Endodermal cell (in vitro differentiated cells): ENCODE measurements around the gene IL1RL1. TPM values are rescaled to one million over a fixed set of nuclear protein-coding genes. Genes with fewer than 3 reads are reported as not detected.

Experiments
- DNase-seq: peaks from one replicate; pipeline ENCODE4 v3.0.0-alpha.2; 2017
- H3K27ac ChIP-seq: 2 replicates; pipeline ENCODE4 v1.5.1; 2013; ENCODE audit warnings: mild to moderate bottlenecking, low read depth, low read length, moderate library complexity
- H3K27me3 ChIP-seq: 2 replicates; pipeline ENCODE4 v1.6.1; 2013; ENCODE audit warnings: mild to moderate bottlenecking, low read length, moderate library complexity; ENCODE audit not compliant: insufficient read depth, control insufficient read depth, poor library complexity, severe bottlenecking
- H3K36me3 ChIP-seq: 2 replicates; pipeline ENCODE4 v1.7.0; 2013; ENCODE audit warnings: mild to moderate bottlenecking, low read length, moderate library complexity; ENCODE audit not compliant: control insufficient read depth, insufficient read depth
- H3K4me1 ChIP-seq: one replicate; pipeline ENCODE4 v1.7.0; 2013; ENCODE audit warnings: low read length; ENCODE audit not compliant: control insufficient read depth, insufficient read depth
- H3K4me3 ChIP-seq: 2 replicates; pipeline ENCODE4 v1.5.1; 2013; ENCODE audit warnings: mild to moderate bottlenecking, low read length, moderate library complexity
- H3K9ac ChIP-seq: 2 replicates; pipeline ENCODE4 v1.6.1; 2013; ENCODE audit warnings: mild to moderate bottlenecking, low read length, moderate library complexity; ENCODE audit not compliant: poor library complexity, severe bottlenecking; ENCODE audit errors: extremely low read depth
- H3K9me3 ChIP-seq: 2 replicates; pipeline ENCODE4 v1.6.1; 2013; ENCODE audit warnings: mild to moderate bottlenecking, low read length, moderate library complexity; ENCODE audit not compliant: control insufficient read depth
- H3K27ac Mint-ChIP-seq: 2 replicates; pipeline ENCODE4 v1.8.0; 2020; ENCODE audit warnings: mixed read lengths
- H3K27me3 Mint-ChIP-seq: 2 replicates; pipeline ENCODE4 v1.8.0; 2021; ENCODE audit warnings: mild to moderate bottlenecking, mixed read lengths; ENCODE audit not compliant: insufficient read depth
- H3K36me3 Mint-ChIP-seq: 2 replicates; pipeline ENCODE4 v1.8.0; 2020; ENCODE audit warnings: low read depth, mixed read lengths
- H3K4me1 Mint-ChIP-seq: 2 replicates; pipeline ENCODE4 v1.8.0; 2020; ENCODE audit warnings: mixed read lengths
- H3K4me3 Mint-ChIP-seq: 2 replicates; pipeline ENCODE4 v1.8.0; 2020; ENCODE audit warnings: mild to moderate bottlenecking, moderate library complexity, mixed read lengths
- H3K9me3 Mint-ChIP-seq: 2 replicates; pipeline ENCODE4 v1.8.0; 2020; ENCODE audit warnings: mild to moderate bottlenecking, mixed read lengths
- WGBS, 2 experiments: methylation state at CpG; one replicate each; pipeline versions ENCODE4 v1.1.5 to v1.1.7; 2013; ENCODE audit warnings: missing lambda C conversion rate in 2 of 2, mixed read lengths in 1 of 2; ENCODE audit not compliant: insufficient coverage in 1 of 2, insufficient read length in 1 of 2; 5-methylcytosine and 5-hydroxymethylcytosine counted together
- total RNA-seq, 2 donors: library from RNA; stranded (reverse); fragmentation: NEBNext Ultra II Directional in 1 of 2; extraction: Animal tissue kit (Norgen Biotek cat#: 25700) in 1 of 2; gene quantifications; 2 replicates in 1 of 2; 3 replicates in 1 of 2; pipeline ENCODE4 v1.2.1, GENCODE V29; 2021
- TF ChIP-seq, protein P1 (sequence below): fragments of 200-600 bp; sonication (generic); conservative IDR thresholded peaks from 2 replicates; pipeline ENCODE4 v1.5.0; 2021; ENCODE audit warnings: antibody characterized with exemption, mild to moderate bottlenecking

The IL1RL1 gene
- total RNA-seq, 2 donors from 2014 or later: 0.75 to 0.84 TPM

GRCh38 chr2:102294802-102295489 is 16.4 kb upstream of the IL1RL1 start:
- H3K27me3 ChIP-seq: no peaks in the 10 kb centered on the region
- peaks cover 3% of the 10 kb centered on the region for H3K4me1 ChIP-seq
- no peaks in the 10 kb centered on the region for H3K9me3 ChIP-seq
- TF ChIP-seq, protein P1, sequence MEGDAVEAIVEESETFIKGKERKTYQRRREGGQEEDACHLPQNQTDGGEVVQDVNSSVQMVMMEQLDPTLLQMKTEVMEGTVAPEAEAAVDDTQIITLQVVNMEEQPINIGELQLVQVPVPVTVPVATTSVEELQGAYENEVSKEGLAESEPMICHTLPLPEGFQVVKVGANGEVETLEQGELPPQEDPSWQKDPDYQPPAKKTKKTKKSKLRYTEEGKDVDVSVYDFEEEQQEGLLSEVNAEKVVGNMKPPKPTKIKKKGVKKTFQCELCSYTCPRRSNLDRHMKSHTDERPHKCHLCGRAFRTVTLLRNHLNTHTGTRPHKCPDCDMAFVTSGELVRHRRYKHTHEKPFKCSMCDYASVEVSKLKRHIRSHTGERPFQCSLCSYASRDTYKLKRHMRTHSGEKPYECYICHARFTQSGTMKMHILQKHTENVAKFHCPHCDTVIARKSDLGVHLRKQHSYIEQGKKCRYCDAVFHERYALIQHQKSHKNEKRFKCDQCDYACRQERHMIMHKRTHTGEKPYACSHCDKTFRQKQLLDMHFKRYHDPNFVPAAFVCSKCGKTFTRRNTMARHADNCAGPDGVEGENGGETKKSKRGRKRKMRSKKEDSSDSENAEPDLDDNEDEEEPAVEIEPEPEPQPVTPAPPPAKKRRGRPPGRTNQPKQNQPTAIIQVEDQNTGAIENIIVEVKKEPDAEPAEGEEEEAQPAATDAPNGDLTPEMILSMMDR: no peak
- no peak overlapping the region for H3K4me3 ChIP-seq
- Mint-ChIP-seq H3K27me3 (no peaks in the 10 kb centered on the region), H3K4me3 (no peak overlapping the region), H3K27ac (no peak overlapping the region), H3K9me3 (no peaks in the 10 kb centered on the region), H3K36me3 (no peaks in the 10 kb centered on the region), H3K4me1 (peaks cover 18% of the 10 kb centered on the region)
- H3K9ac ChIP-seq: no peak overlapping the region
- WGBS, 2 experiments: 94 to 100% methylated on average over 2 to 3 of the region's 3 CpGs
- H3K36me3 ChIP-seq: no peaks in the 10 kb centered on the region
- no peak overlapping the region for H3K27ac ChIP-seq
- no peak for DNase-seq

DNA sequence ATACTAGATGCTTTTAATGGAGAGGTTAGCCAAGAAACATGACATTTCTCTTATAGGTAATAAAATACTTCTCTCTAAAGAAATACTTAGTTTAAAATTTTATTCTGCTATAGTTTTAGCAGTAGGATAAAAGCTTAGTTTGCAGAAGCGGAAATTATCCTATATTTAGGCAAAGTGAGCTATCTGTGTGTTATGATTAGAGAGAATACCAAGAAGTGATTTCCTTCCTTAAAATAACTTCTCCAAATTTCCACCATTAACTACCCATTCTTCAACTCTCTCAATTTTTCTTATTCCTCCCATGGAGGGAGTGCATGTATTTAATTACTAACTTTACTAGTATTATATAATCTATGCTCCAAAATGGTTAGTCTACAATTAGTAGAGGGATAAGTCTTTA is 15.8 kb upstream of the IL1RL1 start:
- Histone ChIP-seq H3K4me1 (peaks cover 3% of the 10 kb centered on the region), H3K27me3 (no peaks in the 10 kb centered on the region), H3K9me3 (no peaks in the 10 kb centered on the region), H3K27ac (no peak overlapping the region), H3K36me3 (no peaks in the 10 kb centered on the region), H3K4me3 (no peak overlapping the region), H3K9ac (no peak overlapping the region)
- Mint-ChIP-seq H3K9me3 (no peaks in the 10 kb centered on the region), H3K4me1 (peaks cover 18% of the 10 kb centered on the region), H3K4me3 (no peak overlapping the region), H3K27ac (no peak overlapping the region), H3K27me3 (no peaks in the 10 kb centered on the region), H3K36me3 (no peaks in the 10 kb centered on the region)
- TF ChIP-seq, protein P1: no peak
- WGBS, 2 experiments: 100% methylated on average over 1 of the region's 1 CpG; no CpG with 5 or more reads in 1 of the 2 experiments
- DNase-seq: no peak

DNA sequence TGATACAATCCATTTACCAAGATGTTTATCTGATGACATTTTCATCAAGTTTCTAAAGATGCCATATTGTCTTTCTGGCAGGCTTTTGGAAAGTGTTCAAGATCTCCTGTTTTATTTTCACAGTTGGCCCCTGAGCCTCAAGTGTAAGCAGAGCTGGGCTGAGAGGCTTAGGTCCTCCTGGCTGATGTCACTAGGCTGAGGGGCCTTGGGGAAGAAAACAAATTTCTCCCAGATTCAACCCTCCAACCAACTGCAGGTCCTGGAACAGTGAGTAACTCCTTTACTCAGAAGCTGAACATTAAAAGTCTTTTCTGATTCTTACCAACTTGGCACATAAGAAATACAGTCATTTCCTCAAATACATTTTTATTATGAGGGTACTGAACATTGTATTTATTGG is 14.9 kb upstream of the IL1RL1 start:
- Mint-ChIP-seq H3K9me3 (no peaks in the 10 kb centered on the region), H3K4me3 (no peak overlapping the region), H3K27ac (no peak overlapping the region), H3K4me1 (peaks cover 18% of the 10 kb centered on the region), H3K27me3 (no peaks in the 10 kb centered on the region), H3K36me3 (no peaks in the 10 kb centered on the region)
- Histone ChIP-seq H3K27ac (no peak overlapping the region), H3K27me3 (no peaks in the 10 kb centered on the region), H3K9ac (no peak overlapping the region), H3K9me3 (no peaks in the 10 kb centered on the region), H3K4me3 (no peak overlapping the region), H3K36me3 (no peaks in the 10 kb centered on the region), H3K4me1 (peaks cover 3% of the 10 kb centered on the region)
- TF ChIP-seq, protein P1: no peak
- DNase-seq: no peak
